Liver (tissue), 9 donors: ENCODE measurements around the gene CD52. TPM values are rescaled to one million over a fixed set of nuclear protein-coding genes. Genes with fewer than 3 reads are reported as not detected.

Experiments
- DNase-seq: peaks from one replicate; pipeline ENCODE4 v3.0.0-alpha.2; 2017; ENCODE audit warnings: low spot score
- H3K27ac ChIP-seq, 2 donors: one replicate each; pipeline ENCODE4 v1.7.0; 2013; ENCODE audit warnings: inconsistent platforms in 2 of 2, low read length in 2 of 2, control low read depth in 1 of 2, low read depth in 1 of 2, mild to moderate bottlenecking in 1 of 2
- H3K27me3 ChIP-seq, 4 donors: one replicate each; pipeline versions ENCODE4 v1.6.1 to v1.7.0; 2013; ENCODE audit warnings: low read length in 3 of 4, inconsistent platforms in 1 of 4, mild to moderate bottlenecking in 1 of 4, moderate library complexity in 1 of 4; ENCODE audit not compliant: control insufficient read depth in 4 of 4, insufficient read depth in 4 of 4
- H3K36me3 ChIP-seq, 4 donors: one replicate each; pipeline versions ENCODE4 v1.6.1 to v1.7.0; 2013; ENCODE audit warnings: low read length in 3 of 4, mild to moderate bottlenecking in 3 of 4, low read depth in 1 of 4, moderate library complexity in 1 of 4; ENCODE audit not compliant: control insufficient read depth in 4 of 4, insufficient read depth in 3 of 4
- H3K4me1 ChIP-seq, 4 donors: one replicate each; pipeline versions ENCODE4 v1.6.1 to v1.7.0; 2013; ENCODE audit warnings: low read length in 3 of 4, mild to moderate bottlenecking in 3 of 4, moderate library complexity in 1 of 4; ENCODE audit not compliant: control insufficient read depth in 4 of 4, insufficient read depth in 4 of 4
- H3K4me3 ChIP-seq, 3 donors: one replicate each; pipeline versions ENCODE4 v1.6.1 to v1.7.0; 2013; ENCODE audit warnings: low read length in 3 of 3, control low read depth in 1 of 3, low read depth in 1 of 3, mild to moderate bottlenecking in 1 of 3
- H3K9ac ChIP-seq, 2 donors: one replicate each; pipeline ENCODE4 v1.7.0; 2013; ENCODE audit warnings: low read length in 2 of 2, mild to moderate bottlenecking in 2 of 2, moderate library complexity in 2 of 2, control low read depth in 1 of 2, low read depth in 1 of 2
- H3K9me3 ChIP-seq, 4 donors: one replicate each; pipeline versions ENCODE4 v1.6.1 to v1.7.0; 2013; ENCODE audit warnings: low read length in 3 of 4; ENCODE audit not compliant: control insufficient read depth in 4 of 4
- ATF3 ChIP-seq: IDR thresholded peaks from 2 replicates; pipeline ENCODE4 v1.6.1; 2016; ENCODE audit warnings: antibody characterized with exemption
- EGR1 ChIP-seq, 2 donors: IDR thresholded peaks; 2 replicates each; pipeline ENCODE4 v1.6.1; 2016 to 2018; ENCODE audit warnings: antibody characterized with exemption in 2 of 2, low read depth in 2 of 2
- FOXA1 ChIP-seq: IDR thresholded peaks from 2 replicates; pipeline ENCODE4 v1.6.1; 2016; ENCODE audit warnings: antibody characterized with exemption
- FOXA2 ChIP-seq: IDR thresholded peaks from 2 replicates; pipeline ENCODE4 v1.6.1; 2016; ENCODE audit warnings: antibody characterized with exemption
- GABPA ChIP-seq, 2 donors: IDR thresholded peaks in 1 of 2; conservative IDR thresholded peaks in 1 of 2; 2 replicates each; pipeline ENCODE4 v1.6.1; 2016; ENCODE audit warnings: antibody characterized with exemption in 2 of 2, mild to moderate bottlenecking in 1 of 2, moderate library complexity in 1 of 2
- HNF4A ChIP-seq, 2 donors: conservative IDR thresholded peaks; 2 replicates each; pipeline ENCODE4 v1.6.1; 2016; ENCODE audit warnings: antibody characterized with exemption in 2 of 2, mild to moderate bottlenecking in 2 of 2
- JUND ChIP-seq, 2 donors: IDR thresholded peaks; 2 replicates each; pipeline ENCODE4 v1.6.1; 2016; ENCODE audit warnings: antibody characterized with exemption in 2 of 2
- MAX ChIP-seq: IDR thresholded peaks from 2 replicates; pipeline ENCODE4 v1.6.1; 2016; ENCODE audit warnings: antibody characterized with exemption
- NR2F2 ChIP-seq: IDR thresholded peaks from 2 replicates; pipeline ENCODE4 v1.6.1; 2016; ENCODE audit warnings: antibody characterized with exemption
- REST ChIP-seq: IDR thresholded peaks from 2 replicates; pipeline ENCODE4 v1.6.1; 2016; ENCODE audit warnings: antibody characterized with exemption, mild to moderate bottlenecking
- TAF1 ChIP-seq: conservative IDR thresholded peaks from 2 replicates; pipeline ENCODE4 v1.6.1; 2016; ENCODE audit warnings: antibody characterized with exemption, mild to moderate bottlenecking
- YY1 ChIP-seq: IDR thresholded peaks from 2 replicates; pipeline ENCODE4 v1.6.1; 2016; ENCODE audit warnings: antibody characterized with exemption, mild to moderate bottlenecking
- ZBTB33 ChIP-seq: IDR thresholded peaks from 2 replicates; pipeline ENCODE4 v1.6.1; 2016; ENCODE audit warnings: antibody characterized with exemption
- WGBS: extraction: QIAGEN DNeasy Blood & Tissue Kit; methylation state at CpG from one replicate; pipeline ENCODE4 v1.1.7; 2013; 5-methylcytosine and 5-hydroxymethylcytosine counted together
- polyA plus RNA-seq, 2 donors: library from polyadenylated mRNA; stranded (reverse) in 1 of 2; unstranded in 1 of 2; fragments of 200-250 nt in 1 of 2; fragments of >200 nt in 1 of 2; fragmentation: Nextera tagmentation in 1 of 2; extraction: Ambion mirVana in 1 of 2; gene quantifications; one replicate each; pipeline versions ENCODE4 v1.2.1 to v1.2.3, GENCODE V29; 2013 to 2015
- total RNA-seq, 2 donors: library from RNA; depleted of rRNA; stranded (reverse); fragments of >200 nt; gene quantifications; one replicate each; pipeline ENCODE4 v1.2.3, GENCODE V29; 2014
- donor health status: healthy.
- donor health status: healthy.
- donor health status: healthy.
- donor health status: healthy.
- donor health status: healthy.

The CD52 gene
- total and polyA plus RNA-seq, 4 donors, result 1.7 to 16.4 (median 8.9) TPM

- 79% methylated on average over 10 of the region's 10 CpGs for WGBS
Observed at GRCh38 chr1:26346274-26347033, 28.7 kb downstream of the CD52 start.

GRCh38 chr1:26349188-26349876 lies 31.6 kb downstream of the CD52 start:
- Histone ChIP-seq H3K9ac (no peak overlapping the region), H3K4me3 (no peak overlapping the region), H3K27me3 (no peaks in the 10 kb centered on the region), H3K4me1 (no peaks in the 10 kb centered on the region), H3K9me3 (no peaks in the 10 kb centered on the region), H3K27ac (no peak overlapping the region), H3K36me3 (no peaks in the 10 kb centered on the region)
- TF ChIP-seq FOXA2 (no peak), YY1 (no peak), ATF3 (no peak), EGR1 (IDR thresholded peaks at IDR 0.05; ENCODE audit: low read depth in 2 of 2) (no peak), TAF1 (no peak)
- no peak for DNase-seq
- WGBS, result 87% methylated on average over 7 of the region's 7 CpGs

More at GRCh38 chr1:26346274-26347033, 28.7 kb downstream of the CD52 start:
- DNase-seq, result no peak
- no peak overlapping the region for H3K27ac ChIP-seq
- H3K36me3 ChIP-seq, result no peaks in the 10 kb centered on the region
- no peak overlapping the region for H3K4me3 ChIP-seq
- H3K9me3 ChIP-seq, result no peaks in the 10 kb centered on the region
- H3K9ac ChIP-seq, result no peak overlapping the region
- H3K27me3 ChIP-seq, result no peaks in the 10 kb centered on the region
- TF ChIP-seq ZBTB33, result no peak
- TF ChIP-seq TAF1, result no peak
- TF ChIP-seq FOXA1, result no peak
- no peak for TF ChIP-seq MAX
- no peak for TF ChIP-seq FOXA2
- TF ChIP-seq GABPA (IDR thresholded peaks at IDR 0.05 in 1 of 2, conservative IDR thresholded peaks at IDR 0.05 in 1 of 2), result no peak
- no peak for TF ChIP-seq NR2F2
- TF ChIP-seq HNF4A (conservative IDR thresholded peaks at IDR 0.05), result no peak
- H3K4me1 ChIP-seq, result no peaks in the 10 kb centered on the region

GRCh38 chr1:26349877-26350244 lies 32.1 kb downstream of the CD52 start:
- H3K4me1 ChIP-seq, result no peaks in the 10 kb centered on the region
- 92% methylated on average over 5 of the region's 5 CpGs for WGBS
- no peak overlapping the region for H3K27ac ChIP-seq
- H3K9ac ChIP-seq, result no peak overlapping the region
- no peak overlapping the region for H3K4me3 ChIP-seq
- H3K27me3 ChIP-seq, result no peaks in the 10 kb centered on the region
- TF ChIP-seq MAX, result no peak
- no peak for TF ChIP-seq JUND (IDR thresholded peaks at IDR 0.05)
- TF ChIP-seq HNF4A (conservative IDR thresholded peaks at IDR 0.05), result no peak
- no peak for TF ChIP-seq EGR1 (IDR thresholded peaks at IDR 0.05; ENCODE audit: low read depth in 2 of 2)
- no peak for TF ChIP-seq REST
- TF ChIP-seq NR2F2, result no peak
- no peaks in the 10 kb centered on the region for H3K36me3 ChIP-seq
- no peak for DNase-seq
- no peaks in the 10 kb centered on the region for H3K9me3 ChIP-seq
